HG02610 (cell line): Measurements from ENCODE around the gene LEKR1.

Experiments used
- ATAC-seq: cut with Tn5 transposase; IDR thresholded peaks from one replicate; pipeline ENCODE4 v1.9.1; 2021; ENCODE audit warnings: mild to moderate bottlenecking, moderate library complexity; ENCODE audit not compliant: unreplicated experiment

The LEKR1 gene

DNA sequence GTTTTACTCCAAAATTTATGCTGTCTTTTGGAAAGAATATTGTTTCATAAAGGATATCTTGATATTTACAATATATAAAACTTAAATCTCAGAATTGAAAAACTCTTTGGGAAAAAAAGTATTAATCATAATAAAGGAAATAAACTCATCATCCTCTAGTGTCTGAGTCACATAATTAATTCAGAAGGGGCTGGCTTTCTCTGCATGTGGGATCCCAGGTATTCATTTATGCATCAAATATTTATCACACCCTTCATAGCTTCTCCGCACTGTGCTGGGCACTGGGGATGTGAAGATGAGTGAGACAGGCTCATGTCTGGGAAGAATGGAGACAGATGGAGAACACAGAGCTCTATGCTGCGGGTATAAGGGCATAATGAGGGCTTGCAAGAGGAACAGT lies 268.1 kb downstream of the LEKR1 start:
- ATAC-seq = no peak

DNA sequence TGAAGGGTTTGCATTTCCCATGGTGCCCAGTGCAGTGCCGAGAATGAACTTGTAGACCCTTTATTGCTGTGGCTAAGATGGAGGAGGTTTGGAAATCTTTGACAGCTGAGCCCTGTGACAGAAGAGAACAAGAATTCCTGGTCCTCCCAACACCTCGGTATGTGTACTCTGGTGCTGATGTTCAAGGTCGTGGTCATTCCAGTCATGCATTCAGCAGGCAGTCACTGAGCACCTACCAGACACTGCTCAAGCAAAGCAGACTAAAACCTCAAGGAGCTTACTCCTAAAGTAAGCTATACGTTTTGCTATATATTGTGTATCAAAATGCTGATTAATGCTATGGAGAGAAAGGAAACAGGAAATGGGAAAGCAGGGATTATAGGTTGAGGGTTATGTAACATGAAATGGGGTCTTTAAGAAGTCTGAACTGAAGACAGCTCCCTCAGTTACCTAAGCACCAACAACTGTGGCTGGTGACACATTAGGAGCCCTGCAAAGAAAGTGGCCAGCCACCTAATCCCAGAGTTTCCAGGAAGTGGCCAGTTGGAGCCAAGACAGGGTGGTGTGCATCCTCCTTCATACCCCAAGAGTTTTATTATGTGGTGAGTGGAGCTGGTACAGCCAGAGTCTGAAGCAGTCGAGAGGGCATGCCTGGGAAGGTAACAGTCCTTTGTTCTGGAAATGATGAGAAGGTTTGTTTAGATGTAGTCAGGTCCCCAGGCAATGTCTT lies 268.8 kb downstream of the LEKR1 start:
- no peak for ATAC-seq
